SW480 (cell line): ENCODE measurements around the gene SMIM27.
"Not testable (repeated sequence)": the region's sequence is repeated elsewhere in the genome, so short reads cannot be mapped to it uniquely, and the experiment has no call there.

Experiments
- DNase-seq: peaks from one replicate; pipeline ENCODE4 v3.0.0-alpha.2; 2016; ENCODE audit warnings: low spot score

The SMIM27 gene

GRCh38 chr9:32552172-32552872, at the start of gene SMIM27, which contains the start of gene TOPORS:
Gene SMIM27, plus strand, starts transcription at chr9:32552327. Its CDS starts 108 bp downstream, at chr9:32552435.
Gene TOPORS, minus strand, starts transcription at chr9:32552586. Its CDS starts 150 bp downstream, at chr9:32552436.
- peak; percentile 89 for DNase-seq

GRCh38 chr9:32502464-32502863, 49.7 kb upstream of the SMIM27 start:
- DNase-seq = no peak

GRCh38 chr9:32503008-32503407, 49.1 kb upstream of the SMIM27 start:
- DNase-seq = no peak

GRCh38 chr9:32508728-32509127, 43.4 kb upstream of the SMIM27 start:
- DNase-seq = no peak

GRCh38 chr9:32516241-32516640, 35.9 kb upstream of the SMIM27 start:
- DNase-seq = no peak

GRCh38 chr9:32518276-32518675, 33.9 kb upstream of the SMIM27 start:
- no peak for DNase-seq

GRCh38 chr9:32523910-32524309, 28.2 kb upstream of the SMIM27 start:
- DNase-seq = no peak

- DNase-seq = not testable (repeated sequence)
These were observed 27.6 kb upstream of the SMIM27 start for GRCh38 chr9:32524558-32524891.

GRCh38 chr9:32524892-32525708, 27.0 kb upstream of the SMIM27 start:
- no peak for DNase-seq

- peak; percentile 1 for DNase-seq
These were observed 26.5 kb upstream of the SMIM27 start for GRCh38 chr9:32525709-32526030.

- DNase-seq = peak; percentile 94
These were observed 26.0 kb upstream of the SMIM27 start, which contains the start of gene RIGI for GRCh38 chr9:32526041-32526706. Gene RIGI, minus strand, starts transcription at chr9:32526196. Its CDS starts 30 bp downstream, at chr9:32526166.

GRCh38 chr9:32526707-32527048, 25.4 kb upstream of the SMIM27 start:
- DNase-seq = no peak

GRCh38 chr9:32533336-32533735, 18.8 kb upstream of the SMIM27 start:
- no peak for DNase-seq

GRCh38 chr9:32533816-32534215, 18.3 kb upstream of the SMIM27 start:
- DNase-seq = no peak

- DNase-seq = no peak
These were observed 9.1 kb upstream of the SMIM27 start for GRCh38 chr9:32543047-32543446.

- DNase-seq = no peak
These were observed 6.2 kb upstream of the SMIM27 start for GRCh38 chr9:32545884-32546283.

GRCh38 chr9:32548213-32548612, 3.9 kb upstream of the SMIM27 start:
- not testable (repeated sequence) for DNase-seq

- peak; percentile 27 for DNase-seq
These were observed 2.0 kb upstream of the SMIM27 start for GRCh38 chr9:32550150-32550561.

- peak; percentile 86 for DNase-seq
These were observed 1.4 kb upstream of the SMIM27 start for GRCh38 chr9:32550562-32551275.

- peak; percentile 58 for DNase-seq
These were observed 663 bp upstream of the SMIM27 start for GRCh38 chr9:32551276-32552051.

GRCh38 chr9:32554107-32554506, 2.0 kb downstream of the SMIM27 start:
- no peak for DNase-seq
